Left lung (tissue), 10 donors: ENCODE results near the gene STYXL1. TPM values are rescaled to one million over a fixed set of nuclear protein-coding genes. Genes with fewer than 3 reads are reported as not detected.

Experiments
- ATAC-seq: fragments of 200-7000 bp; cut with Tn5 transposase; one replicate; pipeline ENCODE4 v1.9.1; 2020; ENCODE audit warnings: moderate library complexity
- DNase-seq, 4 donors: peaks; one replicate each; pipeline ENCODE4 v3.0.0-alpha.2; 2013 to 2020
- H3K27ac ChIP-seq, 2 donors: fragments of 200-600 bp; sonication (generic) in 1 of 2; one replicate each; pipeline versions ENCODE4 v1.5.0 to v1.8.0; 2020 to 2021
- H3K27me3 ChIP-seq, 2 donors: fragments of 200-600 bp; sonication (generic) in 1 of 2; one replicate each; pipeline versions ENCODE4 v1.5.0 to v1.8.0; 2020 to 2021
- H3K36me3 ChIP-seq, 2 donors: fragments of 200-600 bp; sonication (generic) in 1 of 2; one replicate each; pipeline versions ENCODE4 v1.5.0 to v1.8.0; 2020 to 2021
- H3K4me1 ChIP-seq, 2 donors: fragments of 200-600 bp; one replicate each; pipeline ENCODE4 v1.8.0; 2021
- H3K4me3 ChIP-seq, 2 donors: fragments of 200-600 bp; sonication (generic) in 1 of 2; one replicate each; pipeline versions ENCODE4 v1.5.0 to v1.8.0; 2020 to 2021; ENCODE audit warnings: mild to moderate bottlenecking in 1 of 2
- H3K9me3 ChIP-seq, 2 donors: fragments of 200-600 bp; sonication (generic) in 1 of 2; one replicate each; pipeline versions ENCODE4 v1.5.0 to v1.8.0; 2020 to 2021
- CTCF ChIP-seq, 2 donors: fragments of 200-600 bp; sonication (generic) in 1 of 2; IDR thresholded peaks; one replicate each; pipeline versions ENCODE4 v1.5.0 to v1.8.0; 2021; ENCODE audit warnings: antibody characterized with exemption in 2 of 2
- intact Hi-C, 2 donors: fragments of 100-400 bp; cut with DNase I; formaldehyde crosslinking; loops; one replicate each; pipeline versions ENCODE4 v1.11.2 to v1.14.2; 2022
- polyA plus RNA-seq, 6 donors: library from polyadenylated mRNA; unstranded; fragments of 120-200 nt; gene quantifications; one replicate each; pipeline ENCODE4 v1.2.1, GENCODE V29; 2013; ENCODE audit not compliant: insufficient read length in 6 of 6
- total RNA-seq, 2 donors: library from RNA; stranded (reverse); fragmentation: NEBNext Ultra II Directional; extraction: Animal tissue kit (Norgen Biotek cat#: 25700); gene quantifications; one replicate each; pipeline ENCODE4 v1.2.1, GENCODE V29; 2021
- donor health status: DM: no; HTN: yes; CAD: no.
- donor health status: DM: no; HTN: no; CAD: no.

STYXL1 gene
- total and polyA plus RNA-seq, 8 donors, result 32.4 to 49.5 (median 37.7) TPM

- H3K4me3 ChIP-seq, result no peak overlapping the region
- peaks cover 0 to 13% of the 10 kb centered on the region in 2 donors for H3K9me3 ChIP-seq
- intact Hi-C loops, result no loop called here
- H3K4me1 ChIP-seq, result no peaks in the 10 kb centered on the region
- no peaks in the 10 kb centered on the region for H3K36me3 ChIP-seq
- DNase-seq, result no peak
- no peak overlapping the region for H3K27ac ChIP-seq
- TF ChIP-seq CTCF (IDR thresholded peaks at IDR 0.05), result no peak
- ATAC-seq, result no peak
- no peaks in the 10 kb centered on the region for H3K27me3 ChIP-seq
Measured at GRCh38 chr7:76076995-76077394, 29.2 kb upstream of the STYXL1 start.

- Histone ChIP-seq H3K4me1 (peaks cover 0 to under 1% of the 10 kb centered on the region in 2 donors), H3K36me3 (no peaks in the 10 kb centered on the region), H3K4me3 (no peak overlapping the region), H3K27me3 (no peaks in the 10 kb centered on the region), H3K27ac (no peak overlapping the region), H3K9me3 (peaks cover 0 to 13% of the 10 kb centered on the region in 2 donors)
- no peak for TF ChIP-seq CTCF (IDR thresholded peaks at IDR 0.05)
- intact Hi-C loops, result no loop called here
- ATAC-seq (no peak), DNase-seq (no peak)
Measured at GRCh38 chr7:76074972-76075370, 27.2 kb upstream of the STYXL1 start.

- no peak for ATAC-seq
- no peak for TF ChIP-seq CTCF (IDR thresholded peaks at IDR 0.05)
- Histone ChIP-seq H3K9me3 (peaks cover 0 to 13% of the 10 kb centered on the region in 2 donors), H3K36me3 (no peaks in the 10 kb centered on the region), H3K27me3 (no peaks in the 10 kb centered on the region), H3K4me1 (peaks cover 0 to 6% of the 10 kb centered on the region in 2 donors), H3K4me3 (no peak overlapping the region), H3K27ac (no peak overlapping the region)
- no peak for DNase-seq
- intact Hi-C loops, result no loop called here
Measured at GRCh38 chr7:76074306-76074971, 26.6 kb upstream of the STYXL1 start.

- Histone ChIP-seq H3K4me1 (peaks cover 0 to 12% of the 10 kb centered on the region in 2 donors), H3K36me3 (no peaks in the 10 kb centered on the region), H3K27me3 (no peaks in the 10 kb centered on the region), H3K27ac (no peak overlapping the region), H3K9me3 (peaks cover 0 to 13% of the 10 kb centered on the region in 2 donors), H3K4me3 (no peak overlapping the region)
- TF ChIP-seq CTCF (IDR thresholded peaks at IDR 0.05), result no peak
- intact Hi-C loops, result no loop called here
- ATAC-seq (no peak), DNase-seq (no peak)
Measured at GRCh38 chr7:76073335-76073990, 25.7 kb upstream of the STYXL1 start.
